Measurements from ENCODE around the gene MSRB1.

Gene MSRB1

GRCh38 chr16:1983544-1984346 is 40.7 kb upstream of the MSRB1 start, which contains the start of gene GFER:
TSS of gene GFER (plus strand) at chr16:1984193. CDS start at chr16:1984219, 26 bp downstream.
- H3K4me3 Mint-ChIP-seq: peak within 1 kb of the TSS; percentile 72
- no peaks in the 10 kb centered on the region for H3K9me3 Mint-ChIP-seq
- H3K36me3 Mint-ChIP-seq (ENCODE audit: insufficient read depth): peaks cover 22% of the 10 kb centered on the region
- no peak within 1 kb of the TSS for H3K27ac Mint-ChIP-seq (ENCODE audit: low read depth)
- peaks cover 20% of the 10 kb centered on the region for H3K27me3 Mint-ChIP-seq
- H3K4me1 Mint-ChIP-seq: peaks cover 12% of the 10 kb centered on the region
- DNase-seq (ENCODE audit: low spot score in 2 of 2) (no peak), ATAC-seq (replicated peaks; ENCODE audit: extremely low read depth, poor library complexity, severe bottlenecking) (peak; percentile 60)

DNA sequence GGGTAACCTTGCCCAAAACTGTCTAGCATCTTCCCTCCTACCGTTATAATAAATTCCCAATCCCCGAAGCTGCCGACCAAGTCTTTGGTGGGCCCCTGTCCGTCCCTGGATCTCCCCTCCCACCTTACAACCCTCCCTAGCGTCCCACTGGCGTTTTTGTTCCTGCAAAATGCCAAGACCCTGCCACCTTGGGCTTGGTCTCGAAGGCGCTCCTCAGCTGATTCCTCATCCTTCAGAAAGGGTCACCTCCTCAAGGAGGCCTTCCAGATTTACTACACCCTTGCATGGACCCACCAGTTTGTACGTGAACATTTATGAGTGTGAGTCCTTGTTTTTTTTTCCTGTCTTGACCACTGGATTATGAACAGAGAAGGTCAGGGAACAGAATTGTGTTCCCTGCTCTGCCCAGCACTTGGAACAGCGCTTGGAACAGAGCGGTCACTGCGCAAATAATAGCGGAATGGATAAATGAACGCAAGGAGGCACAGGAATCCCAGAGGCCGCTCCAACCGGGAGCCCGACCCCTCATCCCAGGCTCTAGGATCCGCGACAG is 40.1 kb upstream of the MSRB1 start:
- no peak for ATAC-seq (replicated peaks; ENCODE audit: extremely low read depth, poor library complexity, severe bottlenecking)
- H3K36me3 Mint-ChIP-seq (ENCODE audit: insufficient read depth): peaks cover 27% of the 10 kb centered on the region
- H3K27me3 Mint-ChIP-seq: peaks cover 14% of the 10 kb centered on the region
- no peaks in the 10 kb centered on the region for H3K9me3 Mint-ChIP-seq
- H3K27ac Mint-ChIP-seq (ENCODE audit: low read depth): no peak overlapping the region
- DNase-seq (ENCODE audit: low spot score in 2 of 2): no peak
- H3K4me1 Mint-ChIP-seq: peaks cover 12% of the 10 kb centered on the region
- peak overlapping the region; percentile 72 for H3K4me3 Mint-ChIP-seq

DNA sequence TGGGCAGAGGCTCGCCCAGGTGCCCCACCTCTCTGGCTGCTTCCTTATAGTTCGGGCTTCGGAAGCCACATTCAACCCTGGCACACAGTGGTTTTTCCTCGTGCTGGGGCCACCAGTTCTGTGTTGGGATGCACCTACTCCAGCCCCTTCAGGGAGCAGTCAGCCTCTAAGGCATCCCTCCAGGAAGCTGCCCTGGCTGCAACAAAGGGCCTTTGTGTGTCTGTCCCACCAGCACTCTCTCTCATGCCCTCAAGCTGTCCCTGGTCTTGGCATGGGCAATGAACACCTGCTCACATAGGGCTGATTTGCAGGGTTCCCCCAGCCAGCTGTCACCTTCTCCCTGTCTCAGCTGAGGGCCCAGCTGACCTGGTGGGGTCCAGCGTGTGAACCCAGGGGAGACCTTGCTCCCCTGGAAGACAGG is 39.0 kb upstream of the MSRB1 start:
- no peak overlapping the region for H3K27ac Mint-ChIP-seq (ENCODE audit: low read depth)
- ATAC-seq (replicated peaks; ENCODE audit: extremely low read depth, poor library complexity, severe bottlenecking): no peak
- peaks cover 14% of the 10 kb centered on the region for H3K27me3 Mint-ChIP-seq
- DNase-seq (ENCODE audit: low spot score in 2 of 2): no peak
- peaks cover 12% of the 10 kb centered on the region for H3K4me1 Mint-ChIP-seq
- H3K4me3 Mint-ChIP-seq: peak overlapping the region; percentile 72
- H3K36me3 Mint-ChIP-seq (ENCODE audit: insufficient read depth): peaks cover 27% of the 10 kb centered on the region
- H3K9me3 Mint-ChIP-seq: no peaks in the 10 kb centered on the region

- peak within 1 kb of the TSS; percentile 72 for H3K4me3 Mint-ChIP-seq
- ATAC-seq (replicated peaks; ENCODE audit: extremely low read depth, poor library complexity, severe bottlenecking) (no peak), DNase-seq (ENCODE audit: low spot score in 2 of 2) (no peak)
- H3K4me1 Mint-ChIP-seq: peaks cover 12% of the 10 kb centered on the region
- peaks cover 14% of the 10 kb centered on the region for H3K27me3 Mint-ChIP-seq
- H3K36me3 Mint-ChIP-seq (ENCODE audit: insufficient read depth): peaks cover 26% of the 10 kb centered on the region
- no peak within 1 kb of the TSS for H3K27ac Mint-ChIP-seq (ENCODE audit: low read depth)
- no peaks in the 10 kb centered on the region for H3K9me3 Mint-ChIP-seq
Observed at GRCh38 chr16:1981398-1981836, 38.4 kb upstream of the MSRB1 start, which contains the start of gene NOXO1. TSS of gene NOXO1 (minus strand) at chr16:1981469. CDS start at chr16:1981179, 290 bp downstream.

- ATAC-seq (replicated peaks; ENCODE audit: extremely low read depth, poor library complexity, severe bottlenecking): no peak
- Mint-ChIP-seq H3K36me3 (ENCODE audit: insufficient read depth) (peaks cover 25% of the 10 kb centered on the region), H3K9me3 (no peaks in the 10 kb centered on the region), H3K4me1 (peaks cover 12% of the 10 kb centered on the region), H3K4me3 (no peak overlapping the region), H3K27ac (ENCODE audit: low read depth) (no peak overlapping the region), H3K27me3 (peaks cover 14% of the 10 kb centered on the region)
- DNase-seq (ENCODE audit: low spot score in 2 of 2): no peak
Observed at GRCh38 chr16:1980770-1981087, 37.7 kb upstream of the MSRB1 start.

GRCh38 chr16:1980030-1980769 is 37.2 kb upstream of the MSRB1 start:
- H3K4me3 Mint-ChIP-seq: no peak overlapping the region
- H3K9me3 Mint-ChIP-seq: no peaks in the 10 kb centered on the region
- no peak overlapping the region for H3K27ac Mint-ChIP-seq (ENCODE audit: low read depth)
- H3K4me1 Mint-ChIP-seq: peaks cover 12% of the 10 kb centered on the region
- ATAC-seq (replicated peaks; ENCODE audit: extremely low read depth, poor library complexity, severe bottlenecking) (no peak), DNase-seq (ENCODE audit: low spot score in 2 of 2) (no peak)
- peaks cover 26% of the 10 kb centered on the region for H3K36me3 Mint-ChIP-seq (ENCODE audit: insufficient read depth)
- H3K27me3 Mint-ChIP-seq: peaks cover 14% of the 10 kb centered on the region

DNA sequence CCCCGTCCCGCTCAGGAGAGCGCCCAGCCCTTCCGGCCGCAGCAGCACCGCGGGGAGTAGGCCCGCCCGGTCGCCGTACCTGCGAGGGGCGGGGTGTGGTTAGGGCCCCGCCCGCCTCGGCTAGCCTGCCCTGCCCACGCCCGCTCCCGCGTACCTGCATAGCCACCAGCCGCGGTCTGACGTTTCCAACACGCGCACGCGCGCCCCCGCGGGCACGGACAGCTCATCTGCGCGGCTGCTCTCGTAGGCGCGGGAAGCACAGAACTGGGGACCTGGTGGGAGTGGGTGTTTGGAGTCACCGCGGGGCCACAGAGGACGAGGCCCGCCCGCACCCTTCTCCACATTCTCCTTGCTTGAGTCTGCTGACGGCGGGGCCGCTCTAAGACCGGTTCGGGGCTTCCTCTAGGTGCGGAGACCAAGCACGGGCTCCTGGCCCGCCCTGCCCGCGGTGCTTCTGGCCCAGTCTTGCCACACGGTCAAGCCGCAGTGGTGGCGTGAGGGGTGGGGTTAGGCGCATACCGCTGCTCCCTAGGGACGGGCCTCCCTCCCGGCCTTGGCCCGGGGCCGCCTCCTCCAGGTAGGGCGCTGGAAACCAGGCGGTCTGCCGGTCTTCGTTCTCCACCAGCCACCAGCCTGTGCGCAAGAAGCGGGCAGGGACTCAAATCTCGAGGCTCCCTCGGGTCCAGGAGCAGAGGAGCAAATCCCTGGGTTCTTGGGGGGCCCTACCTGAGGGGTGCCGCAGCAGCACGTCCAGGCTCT is 36.5 kb upstream of the MSRB1 start:
- Mint-ChIP-seq H3K27me3 (peaks cover 14% of the 10 kb centered on the region), H3K9me3 (no peaks in the 10 kb centered on the region), H3K27ac (ENCODE audit: low read depth) (no peak overlapping the region), H3K4me3 (no peak overlapping the region), H3K4me1 (peaks cover 5% of the 10 kb centered on the region), H3K36me3 (ENCODE audit: insufficient read depth) (peaks cover 22% of the 10 kb centered on the region)
- ATAC-seq (replicated peaks; ENCODE audit: extremely low read depth, poor library complexity, severe bottlenecking) (no peak), DNase-seq (ENCODE audit: low spot score in 2 of 2) (no peak)

GRCh38 chr16:1978476-1979120 is 35.6 kb upstream of the MSRB1 start:
- Mint-ChIP-seq H3K27me3 (peaks cover 14% of the 10 kb centered on the region), H3K27ac (ENCODE audit: low read depth) (no peak overlapping the region), H3K4me1 (peaks cover 5% of the 10 kb centered on the region), H3K4me3 (no peak overlapping the region), H3K9me3 (no peaks in the 10 kb centered on the region), H3K36me3 (ENCODE audit: insufficient read depth) (peaks cover 23% of the 10 kb centered on the region)
- ATAC-seq (replicated peaks; ENCODE audit: extremely low read depth, poor library complexity, severe bottlenecking) (no peak), DNase-seq (ENCODE audit: low spot score in 2 of 2) (no peak)

GRCh38 chr16:1977875-1978268 is 34.9 kb upstream of the MSRB1 start:
- no peak for DNase-seq (ENCODE audit: low spot score in 2 of 2)
- no peak for ATAC-seq (replicated peaks; ENCODE audit: extremely low read depth, poor library complexity, severe bottlenecking)
- Mint-ChIP-seq H3K27ac (ENCODE audit: low read depth) (no peak overlapping the region), H3K4me3 (no peak overlapping the region), H3K27me3 (peaks cover 10% of the 10 kb centered on the region), H3K4me1 (peaks cover 5% of the 10 kb centered on the region), H3K36me3 (ENCODE audit: insufficient read depth) (peaks cover 23% of the 10 kb centered on the region), H3K9me3 (no peaks in the 10 kb centered on the region)

- H3K4me1 Mint-ChIP-seq: peaks cover 7% of the 10 kb centered on the region
- ATAC-seq (replicated peaks; ENCODE audit: extremely low read depth, poor library complexity, severe bottlenecking) (no peak), DNase-seq (ENCODE audit: low spot score in 2 of 2) (no peak)
- H3K27ac Mint-ChIP-seq (ENCODE audit: low read depth): no peak overlapping the region
- H3K9me3 Mint-ChIP-seq: no peaks in the 10 kb centered on the region
- peaks cover 3% of the 10 kb centered on the region for H3K27me3 Mint-ChIP-seq
- H3K36me3 Mint-ChIP-seq (ENCODE audit: insufficient read depth): peaks cover 25% of the 10 kb centered on the region
- H3K4me3 Mint-ChIP-seq: no peak overlapping the region
Observed at GRCh38 chr16:1976951-1977874, 34.2 kb upstream of the MSRB1 start.

DNA sequence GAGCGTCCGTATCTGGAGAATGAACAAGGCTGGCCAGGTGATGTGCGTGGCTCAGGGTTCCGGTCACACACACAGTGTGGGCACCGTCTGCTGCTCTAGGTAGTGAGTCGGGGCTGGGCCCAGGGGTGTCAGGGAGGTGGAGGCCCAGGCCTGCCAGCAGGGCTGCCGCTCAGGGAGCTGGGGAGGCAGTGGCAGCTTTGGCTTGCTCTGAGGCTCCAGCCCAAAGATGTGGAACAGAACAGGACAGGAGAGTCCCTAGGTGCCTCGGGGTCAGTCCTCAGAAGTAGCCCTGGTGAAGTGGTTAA is 33.2 kb upstream of the MSRB1 start:
- Mint-ChIP-seq H3K9me3 (no peaks in the 10 kb centered on the region), H3K4me1 (peaks cover 17% of the 10 kb centered on the region), H3K4me3 (no peak overlapping the region), H3K36me3 (ENCODE audit: insufficient read depth) (peaks cover 31% of the 10 kb centered on the region), H3K27me3 (no peaks in the 10 kb centered on the region), H3K27ac (ENCODE audit: low read depth) (no peak overlapping the region)
- no peak for DNase-seq (ENCODE audit: low spot score in 2 of 2)
- ATAC-seq (replicated peaks; ENCODE audit: extremely low read depth, poor library complexity, severe bottlenecking): no peak

Data from central memory CD8-positive, alpha-beta T cell (primary cell).